SJSA1 (cell line): ENCODE data around the gene CYP4B1. TPM values are rescaled to one million over a fixed set of nuclear protein-coding genes. Genes with fewer than 3 reads are reported as not detected.

Experiments
- DNase-seq, 2 experiments: peaks; one replicate each; pipeline ENCODE4 v3.0.0-alpha.2; 2015 to 2020; ENCODE audit warnings: low spot score in 2 of 2, low read depth in 1 of 2
- H3K27ac ChIP-seq: fragments of 250-450 bp; sonication (Bioruptor Pico); 2 replicates; pipeline ENCODE4 v1.5.1; 2020; ENCODE audit warnings: mild to moderate bottlenecking, moderate library complexity
- H3K27me3 ChIP-seq: fragments of 250-450 bp; sonication (Bioruptor Pico); replicated peaks from 2 replicates; pipeline ENCODE4 v1.5.1; 2020; ENCODE audit warnings: mild to moderate bottlenecking, moderate library complexity
- H3K36me3 ChIP-seq: fragments of 250-450 bp; sonication (Bioruptor Pico); 2 replicates; pipeline ENCODE4 v1.5.1; 2020; ENCODE audit warnings: mild to moderate bottlenecking
- H3K4me1 ChIP-seq: fragments of 250-450 bp; sonication (Bioruptor Pico); replicated peaks from 2 replicates; pipeline ENCODE4 v1.6.1; 2021; ENCODE audit warnings: mild to moderate bottlenecking
- H3K4me3 ChIP-seq: fragments of 250-450 bp; sonication (Bioruptor Pico); 2 replicates; pipeline ENCODE4 v1.5.1; 2020; ENCODE audit warnings: mild to moderate bottlenecking
- H3K9me3 ChIP-seq: fragments of 250-450 bp; sonication (Bioruptor Pico); replicated peaks from 2 replicates; pipeline ENCODE4 v1.5.1; 2020; ENCODE audit warnings: mild to moderate bottlenecking
- total RNA-seq: library from RNA; depleted of rRNA; stranded (reverse); fragments of >200 nt; shearing (Covaris generic); gene quantifications from 2 replicates; pipeline ENCODE4 v1.2.3, GENCODE V29; 2014

The CYP4B1 gene
- total RNA-seq, 1 experiment from 2014 or later: not detected

DNA sequence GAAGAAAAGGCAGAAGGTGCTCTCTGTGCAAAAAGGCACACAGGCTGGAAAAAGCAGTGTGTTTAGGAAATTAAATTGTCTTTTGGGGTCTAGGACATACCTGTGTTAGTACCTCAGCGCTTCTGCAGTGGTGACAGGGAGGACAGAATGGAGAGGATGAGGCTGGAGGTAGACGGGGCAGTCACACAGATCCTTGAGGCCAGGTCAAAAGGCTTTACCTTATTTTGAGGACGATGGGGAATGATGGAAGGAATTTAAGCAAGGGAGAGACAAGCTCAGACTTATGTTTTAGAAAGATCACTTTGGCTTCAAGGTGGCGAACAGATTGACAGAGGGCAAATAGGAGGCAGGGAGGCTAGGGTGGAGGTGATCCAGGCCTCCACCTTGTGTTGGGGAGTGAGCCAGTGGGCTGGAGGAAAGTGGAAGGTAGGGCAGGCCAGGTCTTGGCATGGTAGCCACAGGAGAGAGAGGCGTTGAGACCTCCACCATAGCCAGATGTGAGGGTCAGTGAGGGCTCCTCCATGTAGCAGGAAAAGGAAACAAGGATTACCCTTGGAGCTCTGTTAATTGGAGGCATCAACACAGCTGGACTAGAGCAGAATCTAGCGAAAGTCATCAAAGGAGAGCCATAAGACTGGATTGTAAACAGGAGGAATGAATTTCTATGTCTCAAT, 4.2 kb downstream of the CYP4B1 start:
- no peaks in the 10 kb centered on the region for H3K4me1 ChIP-seq
- H3K36me3 ChIP-seq: no peaks in the 10 kb centered on the region
- no peak overlapping the region for H3K27ac ChIP-seq
- H3K9me3 ChIP-seq: no peaks in the 10 kb centered on the region
- no peak overlapping the region for H3K4me3 ChIP-seq
- H3K27me3 ChIP-seq: no peaks in the 10 kb centered on the region
- DNase-seq: no peak

DNA sequence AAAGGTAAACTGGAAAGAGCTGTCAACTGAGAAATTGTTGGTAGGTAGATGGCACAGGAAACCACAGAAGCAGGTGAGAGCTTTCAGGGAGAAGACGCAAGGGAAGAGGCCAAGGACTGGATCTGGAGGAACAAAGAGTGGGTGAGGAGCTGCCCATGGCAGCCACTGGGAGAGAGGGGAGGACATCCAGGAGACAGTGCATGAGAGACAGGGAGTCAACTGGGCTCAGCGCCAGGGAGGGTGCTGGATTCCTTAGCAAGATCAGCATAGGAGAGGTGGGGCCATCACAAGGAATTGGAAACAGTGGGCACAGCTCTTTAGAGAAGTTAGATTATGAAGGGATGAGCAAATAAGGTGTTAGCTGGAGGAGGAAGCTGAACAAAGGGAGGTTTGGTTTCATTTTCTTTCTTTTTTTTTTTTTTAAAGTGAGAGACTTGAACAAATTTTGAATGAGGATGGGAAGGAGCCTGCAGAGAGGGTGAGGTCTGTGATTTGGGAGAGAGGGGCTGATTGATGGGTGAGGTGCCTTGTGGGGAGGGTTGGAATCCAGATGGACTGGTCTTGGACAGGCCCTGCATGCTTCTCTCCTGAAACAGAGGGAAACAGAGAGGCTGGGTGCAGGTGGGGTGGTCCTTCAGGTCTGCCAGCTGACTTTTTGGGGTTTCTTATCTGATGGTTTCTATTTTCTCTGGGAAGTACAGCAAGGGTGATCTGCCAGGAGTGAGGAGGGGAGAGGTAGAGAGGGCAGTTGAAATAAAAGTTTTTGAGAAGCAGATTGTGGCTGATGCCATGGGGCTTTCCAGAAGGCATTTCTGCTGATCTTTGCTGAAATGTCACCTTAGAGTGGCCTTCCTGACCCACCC, 5.4 kb downstream of the CYP4B1 start:
- Histone ChIP-seq H3K4me3 (no peak overlapping the region), H3K36me3 (no peaks in the 10 kb centered on the region), H3K4me1 (no peaks in the 10 kb centered on the region), H3K27ac (no peak overlapping the region), H3K9me3 (no peaks in the 10 kb centered on the region), H3K27me3 (no peaks in the 10 kb centered on the region)
- no peak for DNase-seq

DNA sequence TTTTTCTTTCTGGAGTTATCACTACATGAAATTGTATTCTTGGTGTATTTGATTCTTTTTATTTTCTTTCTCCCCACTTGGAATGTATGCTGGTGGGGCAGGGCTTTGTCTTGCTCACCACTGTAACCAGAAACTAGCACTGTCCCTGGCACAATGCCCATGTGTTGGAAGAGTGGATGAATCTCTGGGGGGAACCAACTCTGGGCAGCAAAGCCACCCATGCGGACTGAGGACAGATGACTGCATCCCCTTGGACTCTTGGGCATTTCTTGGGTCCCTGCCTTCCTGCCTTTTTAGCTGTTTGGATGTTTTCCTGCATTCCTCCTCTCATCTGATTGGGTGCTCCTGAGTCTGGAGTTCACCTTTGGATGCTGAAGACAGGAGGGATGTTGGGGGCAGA, 6.1 kb downstream of the CYP4B1 start:
- Histone ChIP-seq H3K9me3 (no peaks in the 10 kb centered on the region), H3K4me1 (no peaks in the 10 kb centered on the region), H3K27me3 (no peaks in the 10 kb centered on the region), H3K36me3 (no peaks in the 10 kb centered on the region), H3K27ac (no peak overlapping the region), H3K4me3 (no peak overlapping the region)
- no peak for DNase-seq

DNA sequence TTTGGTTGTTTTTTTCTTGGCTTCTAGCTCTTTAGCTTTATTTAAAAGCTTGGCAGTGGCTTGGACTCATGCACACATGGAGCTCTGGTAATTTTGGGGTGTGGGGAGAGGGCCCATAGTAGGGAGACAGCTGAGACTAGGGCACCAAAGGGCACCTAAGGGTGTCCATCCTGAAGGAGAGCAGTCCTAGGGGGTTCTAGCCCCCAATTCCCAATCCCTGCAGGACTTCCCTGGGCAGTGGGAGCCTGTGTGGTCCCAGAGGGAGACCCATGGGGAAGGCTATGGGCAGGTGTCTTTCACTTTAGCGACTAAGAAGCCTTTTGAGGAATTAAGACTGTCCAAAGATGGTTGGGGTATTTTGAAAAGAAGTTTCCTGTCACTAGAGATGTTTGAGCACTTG, 6.9 kb downstream of the CYP4B1 start:
- Histone ChIP-seq H3K36me3 (no peaks in the 10 kb centered on the region), H3K4me1 (no peaks in the 10 kb centered on the region), H3K27ac (no peak overlapping the region), H3K27me3 (no peaks in the 10 kb centered on the region), H3K9me3 (no peaks in the 10 kb centered on the region), H3K4me3 (no peak overlapping the region)
- DNase-seq: no peak

GRCh38 chr1:46806196-46807020, 7.6 kb downstream of the CYP4B1 start:
- H3K27me3 ChIP-seq: no peaks in the 10 kb centered on the region
- H3K36me3 ChIP-seq: no peaks in the 10 kb centered on the region
- H3K4me3 ChIP-seq: no peak overlapping the region
- H3K27ac ChIP-seq: no peak overlapping the region
- H3K9me3 ChIP-seq: no peaks in the 10 kb centered on the region
- no peaks in the 10 kb centered on the region for H3K4me1 ChIP-seq
- DNase-seq: no peak

DNA sequence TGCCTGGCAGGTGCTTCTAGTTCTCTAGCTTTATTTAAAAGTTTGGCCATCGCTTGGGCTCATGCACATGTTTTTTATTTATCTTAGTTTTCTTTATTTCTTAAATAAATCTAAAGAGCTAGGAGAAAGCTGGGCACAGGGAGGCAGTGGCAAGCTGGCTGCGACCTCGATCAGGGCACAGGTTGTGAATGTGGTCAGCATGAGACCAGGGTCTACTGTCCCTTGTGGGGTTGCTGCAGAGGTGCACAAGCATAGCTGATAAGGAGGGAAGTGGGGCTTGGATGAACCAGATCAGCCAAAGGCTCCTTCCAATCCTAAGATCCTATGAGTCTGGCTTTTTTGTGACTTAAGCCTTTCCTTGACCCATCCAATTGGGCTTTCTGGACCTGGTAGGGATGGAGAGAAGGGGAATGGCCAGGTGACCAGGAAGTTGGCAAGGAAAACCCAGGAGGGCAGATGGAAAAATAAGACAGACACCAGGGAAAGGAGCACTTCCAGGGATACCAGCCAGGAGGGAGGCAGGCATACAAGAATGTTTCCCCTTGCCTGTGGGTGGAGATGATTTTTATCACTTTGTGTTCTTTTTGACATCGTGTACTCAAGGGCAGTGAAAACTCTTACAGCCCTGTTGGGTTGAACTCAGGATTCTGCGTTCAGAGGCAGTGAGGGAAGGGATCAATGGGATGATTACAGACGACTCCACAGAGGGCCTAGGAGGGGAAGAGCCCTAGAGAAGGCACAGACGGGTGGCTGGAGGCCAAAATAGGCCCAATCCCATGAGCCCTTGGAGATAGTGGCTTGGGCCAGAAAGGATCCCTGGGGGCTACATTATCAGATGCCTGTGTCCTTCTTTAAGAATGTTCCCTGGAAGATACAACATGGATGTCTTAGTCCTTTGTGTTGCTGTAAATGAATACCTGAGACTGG, 8.5 kb downstream of the CYP4B1 start:
- no peaks in the 10 kb centered on the region for H3K27me3 ChIP-seq
- no peaks in the 10 kb centered on the region for H3K36me3 ChIP-seq
- H3K9me3 ChIP-seq: no peaks in the 10 kb centered on the region
- H3K4me3 ChIP-seq: no peak overlapping the region
- H3K27ac ChIP-seq: no peak overlapping the region
- no peak for DNase-seq
- no peaks in the 10 kb centered on the region for H3K4me1 ChIP-seq

GRCh38 chr1:46809071-46809470, 10.2 kb downstream of the CYP4B1 start:
- no peak for DNase-seq
- H3K4me1 ChIP-seq: no peaks in the 10 kb centered on the region
- H3K27me3 ChIP-seq: no peaks in the 10 kb centered on the region
- no peak overlapping the region for H3K27ac ChIP-seq
- no peak overlapping the region for H3K4me3 ChIP-seq
- no peaks in the 10 kb centered on the region for H3K36me3 ChIP-seq
- H3K9me3 ChIP-seq: no peaks in the 10 kb centered on the region

DNA sequence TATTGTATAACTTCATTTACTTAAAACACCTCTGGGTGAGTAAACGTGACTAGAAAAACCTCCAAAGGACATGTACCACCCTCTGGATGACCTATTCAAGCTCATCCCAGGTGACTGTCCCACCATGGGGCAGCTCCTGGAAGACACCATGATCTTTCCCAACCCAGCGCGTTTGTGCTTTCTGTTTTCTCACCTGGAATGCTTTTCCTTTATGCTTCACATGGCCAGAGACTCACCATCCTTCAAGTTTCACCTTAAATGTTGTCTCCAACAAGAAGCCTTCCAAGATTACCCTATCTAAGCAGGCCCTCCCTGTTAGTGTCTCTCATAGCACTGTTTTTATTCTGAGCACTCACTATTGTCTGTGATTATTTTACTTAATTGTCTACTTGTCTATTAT, 11.1 kb downstream of the CYP4B1 start:
- no peak for DNase-seq
- Histone ChIP-seq H3K4me3 (no peak overlapping the region), H3K36me3 (no peaks in the 10 kb centered on the region), H3K9me3 (no peaks in the 10 kb centered on the region), H3K27ac (no peak overlapping the region), H3K27me3 (no peaks in the 10 kb centered on the region), H3K4me1 (no peaks in the 10 kb centered on the region)

GRCh38 chr1:46810596-46810995, 11.8 kb downstream of the CYP4B1 start:
- Histone ChIP-seq H3K27ac (no peak overlapping the region), H3K4me1 (no peaks in the 10 kb centered on the region), H3K27me3 (no peaks in the 10 kb centered on the region), H3K36me3 (no peaks in the 10 kb centered on the region), H3K9me3 (no peaks in the 10 kb centered on the region), H3K4me3 (no peak overlapping the region)
- no peak for DNase-seq

DNA sequence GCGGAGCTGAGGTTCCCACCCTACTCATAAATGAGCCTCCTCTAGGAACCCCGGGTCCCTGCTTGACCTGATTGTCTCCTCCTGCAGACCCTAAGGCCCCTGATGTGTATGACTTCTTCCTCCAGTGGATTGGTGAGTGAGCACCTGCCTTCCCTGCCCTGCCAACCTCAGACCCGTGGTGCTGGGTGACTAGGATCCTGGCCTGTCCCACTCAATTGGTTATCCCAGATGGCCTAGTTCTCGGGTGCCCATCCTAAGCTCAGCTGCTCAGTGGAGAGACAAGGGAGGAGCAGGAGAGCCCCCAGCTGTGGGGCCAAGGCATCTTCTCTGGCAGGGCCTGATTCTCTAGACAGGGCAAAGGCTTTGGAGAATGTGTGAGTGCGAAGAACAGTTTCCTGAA, 12.2 kb downstream of the CYP4B1 start:
- Histone ChIP-seq H3K9me3 (no peaks in the 10 kb centered on the region), H3K4me1 (no peaks in the 10 kb centered on the region), H3K27me3 (no peaks in the 10 kb centered on the region), H3K4me3 (no peak overlapping the region), H3K27ac (no peak overlapping the region), H3K36me3 (no peaks in the 10 kb centered on the region)
- DNase-seq: no peak

- no peaks in the 10 kb centered on the region for H3K4me1 ChIP-seq
- H3K27ac ChIP-seq: no peak overlapping the region
- no peak overlapping the region for H3K4me3 ChIP-seq
- H3K36me3 ChIP-seq: no peaks in the 10 kb centered on the region
- no peaks in the 10 kb centered on the region for H3K9me3 ChIP-seq
- DNase-seq: no peak
- H3K27me3 ChIP-seq: no peaks in the 10 kb centered on the region
Measured at GRCh38 chr1:46812065-46812963, 13.5 kb downstream of the CYP4B1 start.

DNA sequence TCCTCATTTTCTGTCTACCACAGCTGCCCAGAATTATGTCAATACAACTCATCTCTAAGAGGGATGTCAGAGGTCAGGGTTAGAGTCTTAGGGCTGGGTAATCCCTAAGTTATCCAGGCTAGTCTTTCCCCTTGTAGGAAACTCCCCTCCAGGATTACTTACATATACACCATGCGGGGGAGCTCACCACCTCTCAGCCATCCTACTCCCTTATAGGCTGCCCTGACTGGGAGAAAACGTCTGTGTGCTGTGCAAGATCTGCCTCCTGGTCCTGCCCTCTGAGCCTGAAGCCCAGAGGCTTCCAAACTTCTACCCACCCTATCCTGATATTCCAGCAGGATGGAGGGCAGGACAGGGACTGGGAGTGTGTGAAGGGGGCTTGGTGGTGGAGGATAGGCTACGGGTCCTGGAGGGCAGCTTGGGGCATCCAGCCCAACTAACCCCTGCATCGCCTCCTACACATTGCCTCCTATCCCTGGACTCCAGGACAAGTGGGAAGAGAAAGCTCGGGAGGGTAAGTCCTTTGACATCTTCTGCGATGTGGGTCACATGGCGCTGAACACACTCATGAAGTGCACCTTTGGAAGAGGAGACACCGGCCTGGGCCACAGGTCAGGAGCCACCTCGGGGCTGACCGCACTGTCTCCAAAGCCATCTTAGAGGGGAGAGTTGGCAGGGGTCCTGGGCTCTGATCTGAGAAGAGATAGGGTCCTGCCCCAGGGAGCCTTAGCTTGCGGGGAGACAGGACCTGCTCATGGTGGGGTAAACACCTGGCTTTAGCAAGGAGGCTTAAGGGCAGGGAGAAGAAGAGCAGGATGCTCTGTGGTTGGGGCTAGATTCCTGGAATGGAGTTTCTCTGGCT, 14.4 kb downstream of the CYP4B1 start:
- H3K27me3 ChIP-seq: no peaks in the 10 kb centered on the region
- no peak for DNase-seq

More for the DNA sequence above, 14.4 kb downstream of the CYP4B1 start:
- H3K4me1 ChIP-seq: no peaks in the 10 kb centered on the region
- no peaks in the 10 kb centered on the region for H3K36me3 ChIP-seq
- no peak overlapping the region for H3K4me3 ChIP-seq
- H3K27ac ChIP-seq: no peak overlapping the region
- no peaks in the 10 kb centered on the region for H3K9me3 ChIP-seq
